ENCODE measurements around the gene SLC37A1. TPM values are rescaled to one million over a fixed set of nuclear protein-coding genes. Genes with fewer than 3 reads are reported as not detected.

SLC37A1 gene
- total and polyA plus RNA-seq, 12 donors, result 1.8 to 13.2 (median 5.5) TPM

GRCh38 chr21:42518626-42519025 lies 5.0 kb downstream of the SLC37A1 start:
- Histone ChIP-seq H3K9me3 (no peaks in the 10 kb centered on the region), H3K27me3 (no peaks in the 10 kb centered on the region), H3K27ac (no peak overlapping the region), H3K36me3 (peaks cover 0 to 60% (median 0%) of the 10 kb centered on the region in 9 donors), H3K4me1 (peaks cover 0 to 22% (median 15%) of the 10 kb centered on the region in 9 donors), H3K4me3 (no peak overlapping the region)
- intact Hi-C loops (cut with DNase I), result loop anchor here in 3 of 10 donors (10.0 kb wide), 3 partner anchors 56 to 456 kb away; partner anchors contain the start of gene PKNOX1 (in 1 of the 3)
- WGBS, 2 donors, result 95 to 99% methylated on average over 7 of the region's 7 CpGs
- ATAC-seq (no peak), DNase-seq (no peak)
- TF ChIP-seq CTCF (IDR thresholded peaks at IDR 0.05), result no peak

- H3K4me1 ChIP-seq, result peaks cover 0 to 31% (median 19%) of the 10 kb centered on the region in 9 donors
- whole genome bisulfite sequencing, 2 donors, result 84 to 88% methylated on average over 18 of the region's 18 CpGs
- peak in 1 of 8 donors; percentile 19 for ATAC-seq
- no peak for DNase-seq
- H3K4me3 ChIP-seq, result no peak overlapping the region
- H3K27me3 ChIP-seq, result no peaks in the 10 kb centered on the region
- peak in 5 of 9 donors; percentile 8 to 43 (median 17) for TF ChIP-seq CTCF (IDR thresholded peaks at IDR 0.05)
- intact Hi-C loops (cut with DNase I), result no loop called here
- no peak overlapping the region for H3K27ac ChIP-seq
- no peaks in the 10 kb centered on the region for H3K9me3 ChIP-seq
- H3K36me3 ChIP-seq, result peaks cover 0 to 65% (median 0%) of the 10 kb centered on the region in 9 donors
Observed at GRCh38 chr21:42520628-42521253, 7.1 kb downstream of the SLC37A1 start.

GRCh38 chr21:42521384-42521783 lies 7.7 kb downstream of the SLC37A1 start:
- no peak overlapping the region for H3K27ac ChIP-seq
- H3K4me3 ChIP-seq, result no peak overlapping the region
- DNase-seq (no peak), ATAC-seq (no peak)
- no peaks in the 10 kb centered on the region for H3K27me3 ChIP-seq
- TF ChIP-seq CTCF (IDR thresholded peaks at IDR 0.05), result no peak
- H3K9me3 ChIP-seq, result no peaks in the 10 kb centered on the region
- H3K36me3 ChIP-seq, result peaks cover 0 to 69% (median 0%) of the 10 kb centered on the region in 9 donors
- 89 to 95% methylated on average over 1 of the region's 1 CpG for WGBS, 2 donors
- H3K4me1 ChIP-seq, result peaks cover 3 to 33% (median 24%) of the 10 kb centered on the region in 9 donors
- intact Hi-C loops (cut with DNase I), result no loop called here

- intact Hi-C loops (cut with DNase I), result no loop called here
- 81 to 83% methylated on average over 6 of the region's 6 CpGs for WGBS, 2 donors
- Histone ChIP-seq H3K4me3 (no peak overlapping the region), H3K9me3 (no peaks in the 10 kb centered on the region), H3K36me3 (peaks cover 0 to 71% (median 0%) of the 10 kb centered on the region in 9 donors), H3K4me1 (peaks cover 4 to 37% (median 27%) of the 10 kb centered on the region in 9 donors), H3K27ac (no peak overlapping the region), H3K27me3 (no peaks in the 10 kb centered on the region)
- no peak for TF ChIP-seq CTCF (IDR thresholded peaks at IDR 0.05)
- no peak for DNase-seq
- no peak for ATAC-seq
Observed at GRCh38 chr21:42521805-42522204, 8.2 kb downstream of the SLC37A1 start.
